CD4-positive, alpha-beta T cell (primary cell): ENCODE measurements around the gene ITGB2. TPM values are rescaled to one million over a fixed set of nuclear protein-coding genes. Genes with fewer than 3 reads are reported as not detected.

Source experiments
- ATAC-seq: fragments of 200-7000 bp; cut with Tn5 transposase; one replicate; pipeline ENCODE4 v1.10.0; 2022; ENCODE audit warnings: mild to moderate bottlenecking; ENCODE audit not compliant: poor library complexity
- CTCF ChIA-PET: fragments of 350-600 bp; sonication (Branson Sonifier 250); formaldehyde crosslinking; loops from one replicate; lab custom pipeline; 2021; ENCODE audit warnings: antibody characterized with exemption, inconsistent platforms; lab: Charles Lee
- POLR2A ChIA-PET: fragments of 350-600 bp; sonication (Branson Sonifier 250); formaldehyde crosslinking; loops from one replicate; lab custom pipeline; 2021; ENCODE audit warnings: antibody characterized with exemption, inconsistent platforms; lab: Charles Lee
- DNase-seq, 14 experiments: peaks; one replicate each; pipeline ENCODE4 v3.0.0-alpha.2; 2013 to 2020; ENCODE audit warnings: mixed read lengths in 2 of 14
- H3K27ac ChIP-seq, 2 donors: one replicate each; pipeline versions ENCODE4 v1.5.1 to v1.7.0; 2013; ENCODE audit warnings: low read length in 2 of 2, low read depth in 1 of 2, mild to moderate bottlenecking in 1 of 2
- H3K27me3 ChIP-seq, 2 experiments: 1 replicate in 1 of 2; 2 replicates in 1 of 2; pipeline versions ENCODE4 v1.6.1 to v1.7.0; 2013; ENCODE audit warnings: low read length in 2 of 2, control low read depth in 1 of 2, mild to moderate bottlenecking in 1 of 2, moderate library complexity in 1 of 2; ENCODE audit not compliant: insufficient read depth in 2 of 2, control insufficient read depth in 1 of 2
- H3K36me3 ChIP-seq: one replicate; pipeline ENCODE4 v1.6.1; 2013; ENCODE audit warnings: low read length, control low read depth; ENCODE audit not compliant: insufficient read depth
- H3K4me1 ChIP-seq: one replicate; pipeline ENCODE4 v1.6.1; 2013; ENCODE audit warnings: low read length, control low read depth; ENCODE audit not compliant: insufficient read depth
- H3K4me3 ChIP-seq: one replicate; pipeline ENCODE4 v1.5.1; 2013; ENCODE audit warnings: mild to moderate bottlenecking, low read length, moderate library complexity
- H3K9me3 ChIP-seq, 2 experiments: 1 replicate in 1 of 2; 2 replicates in 1 of 2; pipeline versions ENCODE4 v1.6.1 to v1.7.0; 2013; ENCODE audit warnings: low read length in 2 of 2, mild to moderate bottlenecking in 2 of 2, control low read depth in 1 of 2, moderate library complexity in 1 of 2; ENCODE audit not compliant: control insufficient read depth in 1 of 2, insufficient read depth in 1 of 2
- H3K27ac Mint-ChIP-seq: one replicate; pipeline ENCODE4 v1.8.0; 2020; ENCODE audit warnings: mixed read lengths
- H3K27me3 Mint-ChIP-seq: one replicate; pipeline ENCODE4 v1.8.0; 2021; ENCODE audit warnings: mixed read lengths
- H3K36me3 Mint-ChIP-seq: one replicate; pipeline ENCODE4 v1.8.0; 2021; ENCODE audit warnings: low read depth, mixed read lengths
- H3K4me1 Mint-ChIP-seq: one replicate; pipeline ENCODE4 v1.8.0; 2021; ENCODE audit warnings: low read depth, mixed read lengths
- H3K4me3 Mint-ChIP-seq: one replicate; pipeline ENCODE4 v1.8.0; 2020; ENCODE audit warnings: mild to moderate bottlenecking, mixed read lengths
- H3K9me3 Mint-ChIP-seq: one replicate; pipeline ENCODE4 v1.8.0; 2020; ENCODE audit warnings: mixed read lengths
- intact Hi-C, 2 experiments: fragments of 100-400 bp; cut with DNase I in 1 of 2; cut with micrococcal nuclease in 1 of 2; formaldehyde crosslinking; loops; one replicate each; pipeline versions ENCODE4 v1.15.1 to v1.9.0; 2023 to 2025; cut with DNase I, micrococcal nuclease
- total RNA-seq, 174 experiments: library from RNA in 2 of 174; stranded (reverse) in 2 of 174; gene quantifications; one replicate each; pipeline ENCODE4 v1.2.3 and lab custom pipeline; 2021 to 2026
- TF ChIP-seq, protein P1 (sequence below): fragments of 200-600 bp; IDR thresholded peaks from one replicate; pipeline ENCODE4 v1.8.0; 2022; ENCODE audit warnings: antibody characterized with exemption, mild to moderate bottlenecking

ITGB2 gene
- total RNA-seq, 2 experiments from 2014 or later, result 283 to 284 TPM

DNA sequence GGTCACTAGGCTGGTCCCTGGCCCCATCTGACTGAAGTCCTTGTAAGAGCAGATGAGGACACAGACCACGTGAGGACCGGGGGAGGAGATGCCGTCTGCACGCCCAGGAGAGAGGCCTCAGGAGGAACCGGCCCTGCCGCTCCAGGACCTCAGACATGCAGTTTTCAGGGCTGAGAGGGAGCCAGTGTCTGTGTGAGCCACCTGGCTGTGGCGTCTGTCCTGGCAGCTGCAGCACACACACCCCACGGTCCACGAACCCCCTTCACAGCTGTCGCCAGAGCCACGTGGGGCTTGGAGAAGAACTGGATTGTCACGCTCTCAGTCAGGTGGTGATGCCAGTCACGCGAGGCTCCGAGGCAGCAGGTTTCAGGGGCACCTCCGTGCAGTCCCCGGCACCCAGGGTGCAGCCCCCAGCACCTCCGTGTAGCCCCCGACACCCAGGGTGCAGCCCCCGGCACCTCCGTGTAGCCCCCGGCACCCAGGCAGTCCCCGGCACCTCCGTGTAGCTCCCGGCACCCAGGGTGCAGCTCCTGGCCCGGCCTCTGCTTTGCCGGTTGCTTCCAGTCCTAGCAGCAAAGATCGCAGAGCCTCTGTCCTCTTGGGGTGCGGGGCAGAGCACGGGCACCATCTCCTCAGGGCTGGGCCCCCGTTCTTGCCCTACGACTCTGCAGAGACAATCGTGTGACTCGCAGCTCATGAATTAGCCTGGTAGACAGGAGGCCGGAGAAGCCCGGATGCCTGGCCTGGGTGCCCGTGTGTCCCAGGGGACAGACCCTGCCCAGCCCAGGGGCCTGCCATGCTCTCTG, 83.8 kb downstream of the ITGB2 start:
- ChIA-PET POLR2A (no interaction called here), CTCF (no interaction called here)
- Mint-ChIP-seq H3K9me3 (no peaks in the 10 kb centered on the region), H3K4me1 (no peaks in the 10 kb centered on the region), H3K27me3 (no peaks in the 10 kb centered on the region), H3K4me3 (no peak overlapping the region), H3K27ac (no peak overlapping the region), H3K36me3 (no peaks in the 10 kb centered on the region)
- TF ChIP-seq, protein P1, sequence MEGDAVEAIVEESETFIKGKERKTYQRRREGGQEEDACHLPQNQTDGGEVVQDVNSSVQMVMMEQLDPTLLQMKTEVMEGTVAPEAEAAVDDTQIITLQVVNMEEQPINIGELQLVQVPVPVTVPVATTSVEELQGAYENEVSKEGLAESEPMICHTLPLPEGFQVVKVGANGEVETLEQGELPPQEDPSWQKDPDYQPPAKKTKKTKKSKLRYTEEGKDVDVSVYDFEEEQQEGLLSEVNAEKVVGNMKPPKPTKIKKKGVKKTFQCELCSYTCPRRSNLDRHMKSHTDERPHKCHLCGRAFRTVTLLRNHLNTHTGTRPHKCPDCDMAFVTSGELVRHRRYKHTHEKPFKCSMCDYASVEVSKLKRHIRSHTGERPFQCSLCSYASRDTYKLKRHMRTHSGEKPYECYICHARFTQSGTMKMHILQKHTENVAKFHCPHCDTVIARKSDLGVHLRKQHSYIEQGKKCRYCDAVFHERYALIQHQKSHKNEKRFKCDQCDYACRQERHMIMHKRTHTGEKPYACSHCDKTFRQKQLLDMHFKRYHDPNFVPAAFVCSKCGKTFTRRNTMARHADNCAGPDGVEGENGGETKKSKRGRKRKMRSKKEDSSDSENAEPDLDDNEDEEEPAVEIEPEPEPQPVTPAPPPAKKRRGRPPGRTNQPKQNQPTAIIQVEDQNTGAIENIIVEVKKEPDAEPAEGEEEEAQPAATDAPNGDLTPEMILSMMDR, result no peak
- Histone ChIP-seq H3K27me3 (no peaks in the 10 kb centered on the region), H3K27ac (no peak overlapping the region), H3K36me3 (no peaks in the 10 kb centered on the region), H3K9me3 (no peaks in the 10 kb centered on the region), H3K4me3 (no peak overlapping the region), H3K4me1 (no peaks in the 10 kb centered on the region)
- no peak for DNase-seq
- intact Hi-C loops, result no loop called here
- no peak for ATAC-seq

DNA sequence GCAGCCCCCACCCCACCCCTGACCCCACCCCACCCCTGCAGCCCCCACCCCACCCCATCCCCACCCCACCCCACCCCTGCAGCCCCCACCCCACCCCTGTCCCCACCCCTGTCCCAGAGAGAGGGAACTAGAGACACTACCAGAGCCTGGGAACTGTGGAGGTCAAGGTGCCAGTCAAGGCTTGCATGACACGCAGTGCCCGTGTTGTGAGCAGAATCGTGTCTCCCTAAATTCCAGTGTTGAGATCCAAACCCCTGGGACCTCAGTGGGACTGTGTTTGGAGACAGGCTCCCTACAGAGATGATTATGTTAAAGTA, 84.4 kb downstream of the ITGB2 start:
- H3K36me3 ChIP-seq, result no peaks in the 10 kb centered on the region
- H3K4me1 ChIP-seq, result no peaks in the 10 kb centered on the region
- Mint-ChIP-seq H3K27ac (no peak overlapping the region), H3K27me3 (no peaks in the 10 kb centered on the region), H3K4me3 (no peak overlapping the region), H3K4me1 (peaks cover 2% of the 10 kb centered on the region), H3K9me3 (no peaks in the 10 kb centered on the region), H3K36me3 (no peaks in the 10 kb centered on the region)
- ChIA-PET CTCF (no interaction called here), POLR2A (no interaction called here)
- H3K27me3 ChIP-seq, result no peaks in the 10 kb centered on the region
- intact Hi-C loops, result no loop called here
- no peaks in the 10 kb centered on the region for H3K9me3 ChIP-seq
- no peak overlapping the region for H3K4me3 ChIP-seq
- DNase-seq (no peak), ATAC-seq (no peak)
- TF ChIP-seq, protein P1, result no peak
- H3K27ac ChIP-seq, result no peak overlapping the region

Other genes with a start within 250 kb of the ITGB2 start
- not detected for gene KRTAP12-1, start 238.7 kb downstream of the ITGB2 start, total RNA-seq
- not detected for gene KRTAP10-12, start 223.7 kb downstream of the ITGB2 start, total RNA-seq
- not detected for gene TSPEAR, start 209.3 kb downstream of the ITGB2 start, total RNA-seq
- 10 to 100 TPM; 89.9 to 96.8 TPM for gene UBE2G2, start 119.1 kb downstream of the ITGB2 start, total RNA-seq
- 10 to 100 TPM; 82.8 to 91.2 TPM for gene SUMO3, start 102.8 kb downstream of the ITGB2 start, total RNA-seq
- 10 to 100 TPM; 99.0 to 99.5 TPM for gene PTTG1IP, start 47.2 kb downstream of the ITGB2 start, total RNA-seq
- 1 to 10 TPM; 7.7 to 9.1 TPM for gene SLX9, start 19.1 kb upstream of the ITGB2 start, total RNA-seq
- gene ADARB1, start 153.7 kb upstream of the ITGB2 start, total RNA-seq, result 10 to 100 TPM; 27.5 to 28.6 TPM